ENCODE measurements around the gene DEGS2. TPM values are rescaled to one million over a fixed set of nuclear protein-coding genes. Genes with fewer than 3 reads are reported as not detected.

DEGS2 gene
- total and polyA plus RNA-seq, 8 donors: 1.9 to 7.3 (median 4.8) TPM

- Histone ChIP-seq H3K9me3 (no peaks in the 10 kb centered on the region), H3K27me3 (no peaks in the 10 kb centered on the region), H3K36me3 (no peaks in the 10 kb centered on the region), H3K27ac (no peak overlapping the region), H3K4me1 (no peaks in the 10 kb centered on the region), H3K4me3 (no peak overlapping the region)
- WGBS, 2 donors: 87 to 92% methylated on average over 7 of the region's 7 CpGs
- DNase-seq (peak in 1 of 6 donors; percentile 44), FAIRE-seq (no peak), ATAC-seq (no peak)
- intact Hi-C loops (cut with DNase I): no loop called here
- no peak for TF ChIP-seq CTCF (IDR thresholded peaks at IDR 0.05)
Observed at GRCh38 chr14:100118396-100119011, 40.9 kb downstream of the DEGS2 start.

- intact Hi-C loops (cut with DNase I): no loop called here
- no peak for TF ChIP-seq CTCF (IDR thresholded peaks at IDR 0.05)
- Histone ChIP-seq H3K27me3 (no peaks in the 10 kb centered on the region), H3K36me3 (no peaks in the 10 kb centered on the region), H3K4me3 (no peak overlapping the region), H3K27ac (no peak overlapping the region), H3K9me3 (no peaks in the 10 kb centered on the region), H3K4me1 (no peaks in the 10 kb centered on the region)
- FAIRE-seq (no peak), ATAC-seq (no peak), DNase-seq (no peak)
- WGBS, 2 donors: 94% methylated on average over 14 of the region's 14 CpGs
Observed at GRCh38 chr14:100117633-100118395, 41.6 kb downstream of the DEGS2 start.

GRCh38 chr14:100117026-100117425 lies 42.4 kb downstream of the DEGS2 start:
- H3K27me3 ChIP-seq: no peaks in the 10 kb centered on the region
- 92 to 96% methylated on average over 10 of the region's 10 CpGs for WGBS, 2 donors
- intact Hi-C loops (cut with DNase I): no loop called here
- ATAC-seq (no peak), FAIRE-seq (no peak), DNase-seq (no peak)
- H3K4me3 ChIP-seq: no peak overlapping the region
- no peaks in the 10 kb centered on the region for H3K36me3 ChIP-seq
- no peaks in the 10 kb centered on the region for H3K9me3 ChIP-seq
- no peak for TF ChIP-seq CTCF (IDR thresholded peaks at IDR 0.05)
- no peaks in the 10 kb centered on the region for H3K4me1 ChIP-seq
- H3K27ac ChIP-seq: no peak overlapping the region

- Histone ChIP-seq H3K4me3 (no peak overlapping the region), H3K4me1 (no peaks in the 10 kb centered on the region), H3K9me3 (no peaks in the 10 kb centered on the region), H3K27me3 (no peaks in the 10 kb centered on the region), H3K27ac (no peak overlapping the region), H3K36me3 (no peaks in the 10 kb centered on the region)
- intact Hi-C loops (cut with DNase I): no loop called here
- no peak for FAIRE-seq
- 73 to 78% methylated on average over 3 of the region's 3 CpGs for WGBS, 2 donors
- no peak for ATAC-seq
- TF ChIP-seq CTCF (IDR thresholded peaks at IDR 0.05): no peak
- DNase-seq: no peak
Observed at GRCh38 chr14:100116134-100116533, 43.3 kb downstream of the DEGS2 start.

- Histone ChIP-seq H3K36me3 (no peaks in the 10 kb centered on the region), H3K4me3 (no peak overlapping the region), H3K4me1 (no peaks in the 10 kb centered on the region), H3K9me3 (no peaks in the 10 kb centered on the region), H3K27me3 (no peaks in the 10 kb centered on the region), H3K27ac (no peak overlapping the region)
- WGBS, 2 donors: 75 to 81% methylated on average over 8 of the region's 8 CpGs
- ATAC-seq (no peak), DNase-seq (no peak), FAIRE-seq (no peak)
- intact Hi-C loops (cut with DNase I): no loop called here
- no peak for TF ChIP-seq CTCF (IDR thresholded peaks at IDR 0.05)
Observed at GRCh38 chr14:100115726-100116125, 43.7 kb downstream of the DEGS2 start.
